ENCODE measurements around the gene UTP14A.

DNA sequence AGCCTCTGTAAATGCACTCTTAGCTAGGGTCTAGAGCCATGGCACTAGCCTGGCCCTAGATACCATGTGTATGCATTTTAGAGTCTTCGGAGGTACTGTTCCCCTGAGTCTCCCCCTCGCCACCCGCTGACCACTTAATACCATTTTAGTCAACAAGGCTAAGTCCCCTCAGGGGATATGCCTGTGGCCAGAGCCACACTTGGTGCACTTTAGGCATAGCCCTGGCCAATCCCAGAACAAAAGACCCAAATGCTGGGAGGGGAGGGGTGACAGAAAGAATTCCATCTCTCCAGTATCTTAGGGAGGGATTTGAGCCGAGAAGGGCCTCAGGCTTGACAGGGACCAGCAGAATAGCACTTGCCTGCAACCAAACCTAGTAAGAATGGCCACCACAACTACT lies 47.9 kb downstream of the UTP14A start:
- TF ChIP-seq ZNF816 (CRISPR knock-in tag; IDR thresholded peaks at IDR 0.05; ENCODE audit: borderline replicate concordance) (no peak), HOXA7 (CRISPR knock-in tag; IDR thresholded peaks at IDR 0.05) (no peak), POLR2A (IDR thresholded peaks at IDR 0.05; ENCODE audit: insufficient read depth in 1 of 2, low read depth in 2 of 2, low read length in 2 of 2) (no peak), NFE2L1 (CRISPR knock-in tag; IDR thresholded peaks at IDR 0.05; ENCODE audit: borderline replicate concordance) (no peak), FOXM1 (CRISPR knock-in tag; IDR thresholded peaks at IDR 0.05) (no peak)
- TF ChIP-seq, protein P1, sequence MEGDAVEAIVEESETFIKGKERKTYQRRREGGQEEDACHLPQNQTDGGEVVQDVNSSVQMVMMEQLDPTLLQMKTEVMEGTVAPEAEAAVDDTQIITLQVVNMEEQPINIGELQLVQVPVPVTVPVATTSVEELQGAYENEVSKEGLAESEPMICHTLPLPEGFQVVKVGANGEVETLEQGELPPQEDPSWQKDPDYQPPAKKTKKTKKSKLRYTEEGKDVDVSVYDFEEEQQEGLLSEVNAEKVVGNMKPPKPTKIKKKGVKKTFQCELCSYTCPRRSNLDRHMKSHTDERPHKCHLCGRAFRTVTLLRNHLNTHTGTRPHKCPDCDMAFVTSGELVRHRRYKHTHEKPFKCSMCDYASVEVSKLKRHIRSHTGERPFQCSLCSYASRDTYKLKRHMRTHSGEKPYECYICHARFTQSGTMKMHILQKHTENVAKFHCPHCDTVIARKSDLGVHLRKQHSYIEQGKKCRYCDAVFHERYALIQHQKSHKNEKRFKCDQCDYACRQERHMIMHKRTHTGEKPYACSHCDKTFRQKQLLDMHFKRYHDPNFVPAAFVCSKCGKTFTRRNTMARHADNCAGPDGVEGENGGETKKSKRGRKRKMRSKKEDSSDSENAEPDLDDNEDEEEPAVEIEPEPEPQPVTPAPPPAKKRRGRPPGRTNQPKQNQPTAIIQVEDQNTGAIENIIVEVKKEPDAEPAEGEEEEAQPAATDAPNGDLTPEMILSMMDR (CRISPR knock-in tag; IDR thresholded peaks at IDR 0.05), result no peak

All from HepG2 (cell line).